NT2/D1 (cell line): Measurements from ENCODE around the gene DUS1L.

ENCODE experiments used
- YY1 ChIP-seq: IDR thresholded peaks from 2 replicates; pipeline ENCODE4 v1.6.1; 2011; ENCODE audit not compliant: insufficient read length, insufficient read depth
- ZNF274 ChIP-seq: IDR thresholded peaks from 2 replicates; pipeline ENCODE4 v1.6.1; 2011; ENCODE audit warnings: mild to moderate bottlenecking, low read depth, low read length

DNA sequence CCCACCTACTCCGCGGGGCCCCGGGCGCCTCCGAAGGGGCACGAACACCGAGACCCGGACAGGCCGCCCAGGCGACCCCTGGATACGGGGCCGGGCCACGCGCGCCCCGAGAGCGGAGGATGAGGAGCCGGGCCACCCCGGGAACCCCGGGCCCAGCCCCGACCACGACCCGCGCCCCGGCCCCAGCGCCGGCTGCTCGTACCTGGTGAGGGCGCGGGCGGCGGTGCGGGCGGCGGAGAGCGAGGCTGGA, 32.2 kb upstream of the DUS1L start:
- TF ChIP-seq YY1 = no peak
- no peak for TF ChIP-seq ZNF274
